GM12872 (cell line): ENCODE measurements around the gene FCN2.

Experiments used
- TF ChIP-seq, protein P1 (sequence below): IDR thresholded peaks from 3 replicates; pipeline ENCODE4 v1.5.1; 2011; ENCODE audit warnings: low read depth, mild to moderate bottlenecking, low read length, moderate library complexity; ENCODE audit not compliant: insufficient read depth

Gene FCN2

DNA sequence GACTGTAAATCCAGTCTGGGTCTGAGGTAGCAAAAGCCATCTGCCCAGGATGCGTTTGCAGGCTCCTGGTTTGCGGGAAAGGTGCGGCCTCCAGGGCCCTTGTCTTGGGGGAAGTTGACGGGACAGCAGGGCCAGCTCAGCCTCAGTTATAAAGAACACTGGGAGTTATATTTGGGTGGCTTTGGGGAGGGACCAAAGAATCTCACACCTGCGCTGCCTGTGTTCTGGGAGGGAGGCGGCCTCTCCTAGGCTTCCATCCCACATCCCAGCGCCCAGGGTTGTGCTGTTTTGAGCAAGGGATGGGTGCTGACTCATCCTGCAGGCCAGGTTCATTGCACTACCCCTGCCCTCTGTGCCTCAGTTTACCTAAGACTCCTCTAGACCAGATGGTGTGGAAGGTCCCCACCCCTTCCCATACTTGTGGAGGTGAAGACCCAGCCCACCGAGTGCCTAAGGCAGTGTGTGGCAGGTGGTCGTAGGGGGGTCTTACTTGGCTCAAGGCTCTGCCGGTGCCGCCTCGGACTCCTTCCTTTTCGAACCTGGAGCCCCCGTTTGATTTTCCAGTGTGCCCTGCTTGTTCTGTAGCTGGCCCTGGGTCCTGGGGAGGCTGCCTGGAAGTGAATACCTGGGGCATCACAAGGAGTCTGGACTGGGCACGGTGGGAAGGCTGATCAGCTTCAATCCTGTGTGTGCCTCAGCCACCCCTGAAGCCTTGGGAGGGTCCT lies 39.3 kb upstream of the FCN2 start:
- TF ChIP-seq, protein P1, sequence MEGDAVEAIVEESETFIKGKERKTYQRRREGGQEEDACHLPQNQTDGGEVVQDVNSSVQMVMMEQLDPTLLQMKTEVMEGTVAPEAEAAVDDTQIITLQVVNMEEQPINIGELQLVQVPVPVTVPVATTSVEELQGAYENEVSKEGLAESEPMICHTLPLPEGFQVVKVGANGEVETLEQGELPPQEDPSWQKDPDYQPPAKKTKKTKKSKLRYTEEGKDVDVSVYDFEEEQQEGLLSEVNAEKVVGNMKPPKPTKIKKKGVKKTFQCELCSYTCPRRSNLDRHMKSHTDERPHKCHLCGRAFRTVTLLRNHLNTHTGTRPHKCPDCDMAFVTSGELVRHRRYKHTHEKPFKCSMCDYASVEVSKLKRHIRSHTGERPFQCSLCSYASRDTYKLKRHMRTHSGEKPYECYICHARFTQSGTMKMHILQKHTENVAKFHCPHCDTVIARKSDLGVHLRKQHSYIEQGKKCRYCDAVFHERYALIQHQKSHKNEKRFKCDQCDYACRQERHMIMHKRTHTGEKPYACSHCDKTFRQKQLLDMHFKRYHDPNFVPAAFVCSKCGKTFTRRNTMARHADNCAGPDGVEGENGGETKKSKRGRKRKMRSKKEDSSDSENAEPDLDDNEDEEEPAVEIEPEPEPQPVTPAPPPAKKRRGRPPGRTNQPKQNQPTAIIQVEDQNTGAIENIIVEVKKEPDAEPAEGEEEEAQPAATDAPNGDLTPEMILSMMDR, result no peak

DNA sequence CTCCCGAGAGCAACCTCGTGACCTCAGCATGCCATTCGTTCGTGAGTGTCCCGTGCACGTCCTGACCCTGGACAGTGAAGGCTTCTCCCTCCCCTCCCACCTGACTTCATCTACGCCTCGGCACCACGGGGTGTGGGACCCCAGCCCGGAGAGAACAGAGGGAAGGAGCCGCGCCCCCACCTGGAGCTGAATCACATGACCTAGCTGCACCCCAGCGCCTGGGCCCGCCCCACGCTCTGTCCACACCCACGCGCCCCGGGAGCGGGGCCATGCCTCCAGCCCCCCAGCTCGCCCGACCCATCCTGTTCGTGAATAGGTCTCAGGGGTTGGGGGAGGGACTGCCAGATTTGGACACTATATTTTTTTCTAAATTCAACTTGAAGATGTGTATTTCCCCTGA lies 38.3 kb upstream of the FCN2 start:
- TF ChIP-seq, protein P1, result no peak

DNA sequence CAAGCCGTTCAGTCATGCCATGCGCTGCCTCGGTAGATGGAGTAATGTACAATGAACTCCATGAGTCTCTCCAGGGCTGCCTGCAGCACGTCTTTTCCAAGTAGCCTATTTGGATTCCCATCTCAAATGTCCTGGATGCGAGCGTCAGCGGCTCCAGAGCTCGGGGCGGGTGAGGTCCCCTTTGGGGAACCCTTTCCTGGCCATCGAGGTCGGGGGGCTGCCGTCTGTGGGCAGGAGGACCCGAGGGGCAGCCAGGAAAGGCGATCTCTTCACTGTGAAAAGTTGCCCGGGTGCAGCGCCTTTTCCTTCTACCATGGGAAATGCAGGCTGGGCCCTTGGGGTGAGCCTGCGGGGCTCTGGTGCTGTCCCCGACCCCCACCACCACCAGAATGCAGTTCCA lies 36.9 kb upstream of the FCN2 start:
- TF ChIP-seq, protein P1, result no peak

DNA sequence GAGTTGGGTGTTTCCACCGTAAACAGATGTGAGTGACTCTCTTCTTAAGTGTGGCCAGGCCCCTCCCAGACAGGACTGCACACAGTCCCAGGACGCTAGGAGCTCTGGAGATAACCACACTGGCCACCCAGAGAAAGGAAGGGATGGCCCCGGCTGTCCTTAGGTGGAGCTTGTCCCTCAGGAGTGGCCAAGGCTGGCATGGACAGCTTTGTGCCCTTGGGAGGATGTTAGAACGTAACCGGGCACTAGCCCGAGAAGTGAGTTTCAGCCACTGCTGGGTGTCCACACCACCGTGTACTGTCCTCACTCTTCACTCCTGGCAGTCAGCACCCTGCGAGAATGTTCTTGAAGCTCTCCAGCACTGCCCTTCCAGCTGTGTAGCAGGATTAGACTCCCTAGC lies 35.8 kb upstream of the FCN2 start:
- TF ChIP-seq, protein P1, result no peak

DNA sequence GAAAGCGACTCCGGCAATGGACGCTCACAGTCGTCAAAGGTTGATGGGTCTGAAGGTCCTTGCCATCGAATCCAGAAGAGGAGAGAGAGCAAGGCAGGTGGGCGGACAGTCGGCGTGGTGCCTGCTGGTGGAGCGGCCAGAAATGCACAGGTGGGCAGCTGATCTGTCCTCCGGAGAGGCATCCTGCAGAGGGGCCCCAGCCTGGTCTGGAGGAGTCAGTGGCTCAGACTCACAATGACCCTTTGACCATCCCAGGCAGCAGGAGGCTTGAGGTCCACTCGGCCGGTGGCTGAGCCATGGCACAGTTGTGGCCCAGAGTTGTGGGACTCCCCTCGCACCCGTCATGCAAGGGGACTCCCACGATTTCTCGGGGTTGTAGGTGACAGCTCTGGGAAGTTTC lies 34.4 kb upstream of the FCN2 start:
- TF ChIP-seq, protein P1, result no peak

DNA sequence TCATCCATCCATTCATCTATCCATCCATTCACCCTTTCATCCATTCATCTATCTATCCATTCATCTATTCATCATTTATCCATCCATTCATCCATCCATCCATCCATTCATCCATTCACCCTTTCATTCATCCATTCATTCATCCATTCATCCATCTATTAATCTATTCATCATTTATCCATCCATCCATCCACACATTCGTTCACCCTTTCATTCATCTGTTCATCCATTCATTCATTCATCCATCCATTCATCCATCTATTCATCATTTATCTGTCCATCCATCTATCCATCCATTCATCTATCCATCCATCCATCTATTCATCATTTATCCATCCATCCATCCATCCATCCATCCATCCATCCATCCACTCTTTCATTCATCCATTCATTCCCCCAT lies 33.9 kb upstream of the FCN2 start:
- TF ChIP-seq, protein P1, result no peak

DNA sequence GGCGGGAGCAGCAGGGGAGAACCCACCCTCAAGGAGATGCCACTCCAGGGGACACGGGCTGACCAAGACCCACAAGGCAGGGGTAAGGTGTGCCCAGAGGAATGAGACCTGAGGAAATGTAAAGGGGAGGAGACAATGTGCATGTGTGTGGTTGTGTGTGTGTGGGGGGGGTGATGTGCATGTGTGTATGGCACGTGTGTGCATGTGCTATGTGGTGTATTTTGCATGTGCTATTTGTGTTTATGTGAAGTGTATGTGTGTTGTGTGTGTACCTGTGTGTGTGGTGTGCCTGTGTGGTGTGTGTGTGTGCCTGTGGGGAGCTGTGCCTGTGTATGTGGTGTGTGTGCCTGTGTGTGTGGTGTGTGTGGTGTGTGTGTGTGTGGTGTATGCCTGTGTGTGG lies 33.5 kb upstream of the FCN2 start:
- TF ChIP-seq, protein P1, result no peak
